ENCODE data around the gene UBE2F. TPM values are rescaled to one million over a fixed set of nuclear protein-coding genes. Genes with fewer than 3 reads are reported as not detected.
"Not testable (repeated sequence)": the region's sequence is repeated elsewhere in the genome, so short reads cannot be mapped to it uniquely, and the experiment has no call there.

Gene UBE2F
- polyA plus RNA-seq, 1 donor: 44.7 TPM

DNA sequence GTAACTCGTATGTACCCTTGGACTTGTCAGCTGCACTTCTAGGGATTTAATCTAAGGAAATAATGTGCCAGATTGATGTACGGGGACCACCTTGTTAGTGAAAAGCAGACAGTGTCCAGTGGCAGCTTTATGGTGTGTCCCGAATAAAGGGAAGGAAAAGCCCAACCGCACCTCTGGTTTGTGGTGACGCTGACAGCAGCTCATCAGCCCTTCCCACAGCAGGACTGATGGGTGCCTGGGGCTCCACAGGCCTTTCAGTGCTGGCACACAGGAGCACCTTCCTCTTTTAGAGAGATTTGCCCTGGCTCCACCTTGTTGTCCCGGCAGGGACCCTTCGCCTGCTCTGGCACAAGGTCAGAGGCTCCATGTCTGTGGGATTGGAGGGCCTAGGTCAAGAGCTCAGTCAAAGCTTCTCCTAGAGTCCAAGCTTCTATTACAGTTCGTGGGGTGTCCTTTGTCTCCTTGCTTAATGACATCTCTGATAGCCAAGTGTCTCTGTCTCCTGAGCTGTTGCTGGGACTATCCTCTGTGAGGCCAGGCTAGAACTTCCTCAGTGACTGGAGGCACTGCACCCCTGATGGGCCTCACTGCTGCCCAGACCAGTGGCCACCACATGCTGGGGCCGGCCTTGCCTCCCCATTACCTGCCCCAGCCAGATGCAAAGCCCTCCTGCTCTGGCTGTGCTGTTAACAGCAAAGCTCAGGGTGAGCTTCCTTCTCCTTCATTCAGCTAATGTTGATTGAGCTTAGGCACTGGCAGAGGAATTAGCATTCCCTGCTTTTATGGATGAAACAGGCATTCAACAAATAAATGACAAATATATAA, 61.0 kb downstream of the UBE2F start:
- Histone ChIP-seq H3K9me3 (ENCODE audit: control insufficient read depth, low read depth, low read length) (no peaks in the 10 kb centered on the region), H3K27me3 (ENCODE audit: control insufficient read depth, insufficient read depth, low read length) (no peaks in the 10 kb centered on the region), H3K4me3 (ENCODE audit: low read length) (no peak overlapping the region), H3K36me3 (ENCODE audit: control insufficient read depth, insufficient read depth, low read length) (peaks cover 40% of the 10 kb centered on the region), H3K4me1 (ENCODE audit: control insufficient read depth, insufficient read depth, low read length) (no peaks in the 10 kb centered on the region), H3K27ac (ENCODE audit: low read length) (no peak overlapping the region)
- WGBS (ENCODE audit: insufficient coverage, low lambda C conversion rate): no CpG with 5 or more reads among the region's 9 CpGs
- peak in 1 of 2 donors; percentile 8 for DNase-seq

DNA sequence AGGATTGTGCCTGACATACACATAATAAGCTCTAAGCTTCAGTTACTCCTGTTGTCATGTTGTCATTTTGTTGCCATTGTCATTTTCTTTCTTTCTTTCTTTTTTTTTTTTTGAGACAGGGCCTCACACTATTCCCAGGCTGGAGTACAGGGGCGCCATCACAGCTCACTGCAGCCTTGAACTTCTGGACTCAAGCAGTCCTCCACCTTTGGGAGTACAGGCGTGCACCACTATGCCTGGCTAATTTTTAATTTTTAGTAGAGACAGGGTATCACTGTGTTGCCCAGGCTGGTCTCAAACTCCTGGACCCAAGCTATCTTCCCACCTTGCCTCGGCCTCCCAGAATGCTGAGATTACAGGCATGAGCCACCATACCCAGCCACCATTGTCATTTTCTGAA, 63.0 kb downstream of the UBE2F start:
- Histone ChIP-seq H3K36me3 (ENCODE audit: control insufficient read depth, insufficient read depth, low read length) (peaks cover 44% of the 10 kb centered on the region), H3K27ac (ENCODE audit: low read length) (no peak overlapping the region), H3K4me3 (ENCODE audit: low read length) (no peak overlapping the region), H3K4me1 (ENCODE audit: control insufficient read depth, insufficient read depth, low read length) (no peaks in the 10 kb centered on the region), H3K9me3 (ENCODE audit: control insufficient read depth, low read depth, low read length) (no peaks in the 10 kb centered on the region), H3K27me3 (ENCODE audit: control insufficient read depth, insufficient read depth, low read length) (no peaks in the 10 kb centered on the region)
- WGBS (ENCODE audit: insufficient coverage, low lambda C conversion rate): 40% methylated on average over 1 of the region's 3 CpGs
- DNase-seq: no peak

DNA sequence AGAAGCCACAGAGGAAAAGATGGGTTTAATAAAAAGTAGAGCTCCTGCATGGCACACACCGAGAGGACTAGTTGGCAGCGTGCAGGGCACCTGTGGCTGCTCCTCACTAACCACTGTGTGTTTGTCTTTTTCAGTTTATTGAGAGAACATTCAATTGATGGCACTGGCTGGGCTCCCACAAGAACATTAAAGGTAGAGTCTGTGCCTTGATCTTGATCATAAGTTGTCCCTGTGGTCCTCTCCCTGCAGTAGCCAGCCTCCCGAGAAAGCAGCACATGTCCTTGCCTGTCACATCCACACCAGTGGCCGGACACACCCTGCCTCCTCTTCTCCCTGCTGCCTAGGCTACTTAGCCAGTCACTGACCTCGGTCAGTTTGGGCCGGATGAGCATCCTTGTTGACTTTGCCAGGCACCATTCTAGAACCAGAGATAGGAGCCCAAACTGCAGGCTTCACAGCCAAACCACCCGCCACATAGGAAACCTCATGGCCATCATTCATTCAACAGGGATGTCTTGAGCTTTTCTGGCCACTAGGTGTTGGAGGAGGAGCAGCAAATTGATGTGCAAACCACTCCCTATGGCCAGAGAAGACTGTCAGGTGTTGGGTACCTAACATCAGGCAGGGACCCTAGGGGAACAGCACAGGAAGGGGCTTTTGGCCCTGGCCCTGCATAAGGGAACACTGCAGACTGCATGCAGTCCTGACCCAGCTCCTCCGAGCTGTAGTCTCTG, 63.8 kb downstream of the UBE2F start:
- no CpG with 5 or more reads among the region's 8 CpGs for WGBS (ENCODE audit: insufficient coverage, low lambda C conversion rate)
- Histone ChIP-seq H3K4me3 (ENCODE audit: low read length) (no peak overlapping the region), H3K36me3 (ENCODE audit: control insufficient read depth, insufficient read depth, low read length) (peaks cover 47% of the 10 kb centered on the region), H3K27ac (ENCODE audit: low read length) (no peak overlapping the region), H3K9me3 (ENCODE audit: control insufficient read depth, low read depth, low read length) (no peaks in the 10 kb centered on the region), H3K27me3 (ENCODE audit: control insufficient read depth, insufficient read depth, low read length) (no peaks in the 10 kb centered on the region), H3K4me1 (ENCODE audit: control insufficient read depth, insufficient read depth, low read length) (no peaks in the 10 kb centered on the region)
- DNase-seq: no peak

DNA sequence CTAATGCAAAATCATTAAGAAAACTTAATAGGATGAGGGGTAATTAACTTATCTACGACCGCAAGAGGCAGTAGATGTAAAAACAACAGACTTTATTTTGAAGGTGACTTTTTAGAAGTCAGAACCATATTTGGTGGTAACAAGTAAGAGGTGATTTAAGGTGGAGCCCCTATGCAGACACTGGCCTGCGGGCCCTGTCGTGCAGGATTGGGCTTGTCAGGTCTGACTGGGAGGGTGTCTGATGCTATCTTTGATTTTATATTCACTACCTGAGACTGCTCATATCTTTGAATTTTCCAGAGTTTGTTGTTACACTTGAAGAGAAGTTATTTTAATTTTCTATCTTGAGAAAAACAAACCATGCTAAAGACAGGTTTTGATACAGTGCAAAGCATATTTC, 64.9 kb downstream of the UBE2F start:
- Histone ChIP-seq H3K27ac (ENCODE audit: low read length) (no peak overlapping the region), H3K27me3 (ENCODE audit: control insufficient read depth, insufficient read depth, low read length) (no peaks in the 10 kb centered on the region), H3K4me3 (ENCODE audit: low read length) (no peak overlapping the region), H3K36me3 (ENCODE audit: control insufficient read depth, insufficient read depth, low read length) (peaks cover 44% of the 10 kb centered on the region), H3K9me3 (ENCODE audit: control insufficient read depth, low read depth, low read length) (no peaks in the 10 kb centered on the region), H3K4me1 (ENCODE audit: control insufficient read depth, insufficient read depth, low read length) (no peaks in the 10 kb centered on the region)
- no CpG with 5 or more reads among the region's 4 CpGs for WGBS (ENCODE audit: insufficient coverage, low lambda C conversion rate)
- no peak for DNase-seq

DNA sequence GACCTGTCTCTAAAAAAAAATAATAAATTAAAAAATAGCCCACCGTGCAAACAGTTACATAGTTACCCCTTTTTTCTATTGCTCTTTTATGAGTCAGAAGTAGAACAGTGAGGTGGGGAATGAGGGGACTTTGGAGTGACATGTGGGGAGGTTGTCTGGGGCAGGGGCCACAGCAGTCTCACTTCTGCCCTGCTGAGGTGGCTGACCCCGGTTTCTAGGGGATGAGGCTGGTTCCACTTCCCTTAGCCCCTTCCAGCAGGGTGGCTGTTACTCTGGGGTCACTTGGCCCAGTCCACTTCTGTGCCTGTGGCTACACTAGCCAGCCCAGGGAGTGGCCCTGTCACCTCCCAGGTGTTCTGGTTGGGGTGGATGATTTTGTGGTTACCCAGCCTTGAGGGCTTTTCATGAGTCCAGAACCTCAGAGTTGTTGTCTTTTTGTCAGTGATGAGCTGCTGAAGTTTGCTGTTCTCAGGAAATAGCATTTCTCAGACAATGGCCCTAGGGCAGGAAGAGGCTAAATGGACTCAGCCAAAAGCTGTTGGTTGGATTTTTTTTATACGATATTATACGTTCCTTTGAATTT, 66.0 kb downstream of the UBE2F start:
- Histone ChIP-seq H3K27ac (ENCODE audit: low read length) (no peak overlapping the region), H3K9me3 (ENCODE audit: control insufficient read depth, low read depth, low read length) (no peaks in the 10 kb centered on the region), H3K4me1 (ENCODE audit: control insufficient read depth, insufficient read depth, low read length) (no peaks in the 10 kb centered on the region), H3K36me3 (ENCODE audit: control insufficient read depth, insufficient read depth, low read length) (peaks cover 46% of the 10 kb centered on the region), H3K4me3 (ENCODE audit: low read length) (no peak overlapping the region), H3K27me3 (ENCODE audit: control insufficient read depth, insufficient read depth, low read length) (no peaks in the 10 kb centered on the region)
- DNase-seq: no peak
- 88% methylated on average over 2 of the region's 4 CpGs for WGBS (ENCODE audit: insufficient coverage, low lambda C conversion rate)

DNA sequence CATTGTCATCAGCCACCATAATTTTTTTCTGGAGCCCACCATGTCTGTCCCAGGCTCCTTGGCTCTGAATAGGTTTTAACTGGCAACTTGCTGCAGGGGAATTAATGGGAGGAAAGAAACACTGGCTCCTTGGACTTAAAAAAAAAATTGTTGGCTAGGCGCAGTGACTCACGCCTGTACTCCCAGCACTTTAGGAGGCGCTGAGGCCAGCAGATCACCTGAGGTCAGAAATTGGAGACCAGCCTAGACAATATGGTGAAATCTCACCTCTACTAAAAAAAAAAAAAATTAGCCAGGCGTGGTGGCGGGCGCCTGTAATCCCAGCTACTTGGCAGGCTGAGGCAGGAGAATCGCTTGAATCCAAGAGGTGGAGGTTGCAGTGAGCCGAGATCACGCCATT, 67.2 kb downstream of the UBE2F start:
- WGBS (ENCODE audit: insufficient coverage, low lambda C conversion rate): no CpG with 5 or more reads among the region's 9 CpGs
- not testable (repeated sequence) for H3K9me3 ChIP-seq (ENCODE audit: control insufficient read depth, low read depth, low read length); H3K4me1 ChIP-seq (ENCODE audit: control insufficient read depth, insufficient read depth, low read length); H3K4me3 ChIP-seq (ENCODE audit: low read length); H3K27ac ChIP-seq (ENCODE audit: low read length); H3K27me3 ChIP-seq (ENCODE audit: control insufficient read depth, insufficient read depth, low read length); DNase-seq
- peaks cover 52% of the 10 kb centered on the region for H3K36me3 ChIP-seq (ENCODE audit: control insufficient read depth, insufficient read depth, low read length)

DNA sequence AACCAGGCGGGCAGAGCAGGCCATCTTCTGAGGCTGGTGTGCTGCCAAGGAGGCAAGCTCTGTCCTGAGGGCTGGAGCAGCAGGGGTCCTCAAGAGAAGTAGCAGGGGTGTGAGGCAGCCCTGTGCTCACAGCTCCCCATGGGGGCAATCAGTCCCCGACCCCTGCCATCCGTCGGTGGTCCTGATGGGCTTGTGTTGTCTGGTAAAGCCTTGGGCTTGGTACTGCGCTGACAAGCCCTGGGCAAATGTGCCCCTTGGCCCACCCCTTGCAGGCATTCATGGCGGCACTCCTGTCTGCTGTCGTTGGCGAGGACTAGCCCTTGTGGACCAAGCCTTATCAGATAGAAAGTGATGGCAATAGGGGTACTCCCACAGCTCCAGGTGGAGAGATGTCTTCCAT, 71.4 kb downstream of the UBE2F start:
- Histone ChIP-seq H3K4me1 (ENCODE audit: control insufficient read depth, insufficient read depth, low read length) (no peaks in the 10 kb centered on the region), H3K27me3 (ENCODE audit: control insufficient read depth, insufficient read depth, low read length) (no peaks in the 10 kb centered on the region), H3K9me3 (ENCODE audit: control insufficient read depth, low read depth, low read length) (no peaks in the 10 kb centered on the region), H3K36me3 (ENCODE audit: control insufficient read depth, insufficient read depth, low read length) (peaks cover 61% of the 10 kb centered on the region), H3K4me3 (ENCODE audit: low read length) (no peak overlapping the region), H3K27ac (ENCODE audit: low read length) (no peak overlapping the region)
- DNase-seq: no peak
- no CpG with 5 or more reads among the region's 8 CpGs for WGBS (ENCODE audit: insufficient coverage, low lambda C conversion rate)

DNA sequence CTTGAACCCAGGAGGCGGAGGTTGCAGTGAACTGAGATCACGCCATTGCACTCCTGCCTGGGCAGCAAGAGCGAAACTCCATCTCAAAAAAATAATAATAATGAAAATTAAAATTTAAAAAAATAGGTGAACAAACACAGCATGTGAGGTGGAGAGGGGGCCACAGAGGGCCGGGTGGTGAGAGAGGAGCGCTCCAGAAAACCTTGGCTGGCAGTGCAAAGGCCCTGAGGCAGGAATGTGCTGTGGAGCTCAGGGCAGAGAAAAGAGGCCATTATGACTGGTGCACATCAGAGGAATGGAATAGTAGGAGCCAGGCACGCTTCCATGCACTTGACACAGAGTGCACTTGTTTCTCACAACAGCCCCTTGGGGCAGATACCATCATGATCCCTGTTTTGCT, 72.3 kb downstream of the UBE2F start:
- H3K9me3 ChIP-seq (ENCODE audit: control insufficient read depth, low read depth, low read length): no peaks in the 10 kb centered on the region
- H3K4me3 ChIP-seq (ENCODE audit: low read length): no peak overlapping the region
- no peaks in the 10 kb centered on the region for H3K4me1 ChIP-seq (ENCODE audit: control insufficient read depth, insufficient read depth, low read length)
- peaks cover 63% of the 10 kb centered on the region for H3K36me3 ChIP-seq (ENCODE audit: control insufficient read depth, insufficient read depth, low read length)
- DNase-seq: no peak
- no CpG with 5 or more reads among the region's 6 CpGs for WGBS (ENCODE audit: insufficient coverage, low lambda C conversion rate)
- no peaks in the 10 kb centered on the region for H3K27me3 ChIP-seq (ENCODE audit: control insufficient read depth, insufficient read depth, low read length)
- H3K27ac ChIP-seq (ENCODE audit: low read length): no peak overlapping the region

DNA sequence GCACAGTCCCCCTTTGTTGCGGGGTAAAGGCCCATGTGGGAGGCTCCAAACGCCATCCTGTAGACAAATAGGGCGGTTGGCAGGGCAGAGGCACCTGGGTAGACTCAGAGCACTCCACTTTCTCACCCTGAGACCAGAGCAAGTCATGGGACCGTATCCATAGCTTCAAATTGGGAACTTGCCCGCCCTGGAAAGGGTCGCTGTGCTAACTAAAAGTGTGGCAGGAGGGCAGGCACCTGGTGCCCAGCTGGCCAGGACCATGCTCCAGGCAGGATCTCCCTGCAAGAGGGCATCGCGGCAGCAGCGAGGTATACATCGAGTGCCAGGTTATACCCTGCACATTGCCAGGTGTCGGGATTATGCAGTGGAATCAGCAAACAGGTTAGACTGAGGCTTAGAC, 73.2 kb downstream of the UBE2F start:
- Histone ChIP-seq H3K4me3 (ENCODE audit: low read length) (no peak overlapping the region), H3K36me3 (ENCODE audit: control insufficient read depth, insufficient read depth, low read length) (peaks cover 63% of the 10 kb centered on the region), H3K4me1 (ENCODE audit: control insufficient read depth, insufficient read depth, low read length) (no peaks in the 10 kb centered on the region), H3K27me3 (ENCODE audit: control insufficient read depth, insufficient read depth, low read length) (no peaks in the 10 kb centered on the region), H3K27ac (ENCODE audit: low read length) (no peak overlapping the region), H3K9me3 (ENCODE audit: control insufficient read depth, low read depth, low read length) (no peaks in the 10 kb centered on the region)
- no peak for DNase-seq
- WGBS (ENCODE audit: insufficient coverage, low lambda C conversion rate): 100% methylated on average over 1 of the region's 11 CpGs

DNA sequence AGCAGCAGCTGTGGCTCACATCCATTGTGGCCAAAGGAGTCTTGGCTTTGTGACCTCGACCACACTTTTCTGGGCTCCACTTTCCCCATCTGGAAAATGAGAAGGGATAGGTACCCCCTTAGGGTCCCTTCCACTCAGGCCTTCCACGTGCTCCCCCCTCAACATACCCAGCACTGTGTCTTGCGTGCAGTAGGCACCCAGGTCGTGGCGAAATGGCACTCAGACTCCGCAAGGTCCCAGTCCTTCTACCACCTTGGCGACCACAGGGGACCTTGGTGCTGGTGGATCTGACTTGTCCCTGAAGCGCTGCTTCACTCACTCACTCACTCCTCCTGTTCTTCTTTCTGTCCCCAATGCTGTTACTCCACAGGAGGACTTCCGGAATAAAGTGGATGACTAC, 74.1 kb downstream of the UBE2F start:
- no peaks in the 10 kb centered on the region for H3K27me3 ChIP-seq (ENCODE audit: control insufficient read depth, insufficient read depth, low read length)
- H3K9me3 ChIP-seq (ENCODE audit: control insufficient read depth, low read depth, low read length): no peaks in the 10 kb centered on the region
- 100% methylated on average over 1 of the region's 9 CpGs for WGBS (ENCODE audit: insufficient coverage, low lambda C conversion rate)
- no peak overlapping the region for H3K27ac ChIP-seq (ENCODE audit: low read length)
- no peak overlapping the region for H3K4me3 ChIP-seq (ENCODE audit: low read length)
- H3K4me1 ChIP-seq (ENCODE audit: control insufficient read depth, insufficient read depth, low read length): no peaks in the 10 kb centered on the region
- peaks cover 59% of the 10 kb centered on the region for H3K36me3 ChIP-seq (ENCODE audit: control insufficient read depth, insufficient read depth, low read length)
- DNase-seq: no peak
